Activated T-cell treated with anti-CD3 and anti-CD28 coated beads for 4 hours (primary cell): ENCODE results near the gene CDHR5.

Source experiments
- DNase-seq: peaks from one replicate; pipeline ENCODE4 v3.0.0-alpha.2; 2020

CDHR5 gene

GRCh38 chr11:643849-644738 lies 19.3 kb upstream of the CDHR5 start:
- no peak for DNase-seq

GRCh38 chr11:643366-643765 lies 18.6 kb upstream of the CDHR5 start:
- DNase-seq: no peak

GRCh38 chr11:641806-642370 lies 17.1 kb upstream of the CDHR5 start:
- DNase-seq: no peak

- DNase-seq: no peak
These were observed 15.4 kb upstream of the CDHR5 start for GRCh38 chr11:640021-640706.

GRCh38 chr11:639332-639955 lies 14.7 kb upstream of the CDHR5 start:
- DNase-seq: no peak

GRCh38 chr11:638631-639331 lies 14.0 kb upstream of the CDHR5 start:
- DNase-seq: no peak

- no peak for DNase-seq
These were observed 13.1 kb upstream of the CDHR5 start for GRCh38 chr11:637593-638521.

- no peak for DNase-seq
These were observed 12.5 kb upstream of the CDHR5 start for GRCh38 chr11:637333-637592.

- DNase-seq: no peak
These were observed 12.0 kb upstream of the CDHR5 start, which contains the start of gene DRD4 for GRCh38 chr11:636511-637332. DRD4 (plus strand) TSS chr11:637269; CDS start chr11:637305, 36 bp downstream.

- DNase-seq: no peak
These were observed 11.3 kb upstream of the CDHR5 start for GRCh38 chr11:635945-636510.

- no peak for DNase-seq
These were observed 6.1 kb upstream of the CDHR5 start for GRCh38 chr11:630871-631270.

- DNase-seq: no peak
These were observed 4.5 kb upstream of the CDHR5 start for GRCh38 chr11:629237-629583.

GRCh38 chr11:628056-628455 lies 3.3 kb upstream of the CDHR5 start:
- no peak for DNase-seq

GRCh38 chr11:627308-627576 lies 2.5 kb upstream of the CDHR5 start:
- DNase-seq: no peak

GRCh38 chr11:626475-627307 lies 1.9 kb upstream of the CDHR5 start, which contains the start of gene SCT:
SCT (minus strand) TSS chr11:627181; CDS start chr11:627143, 38 bp downstream.
- DNase-seq: no peak

GRCh38 chr11:625636-626268 lies 997 bp upstream of the CDHR5 start:
- no peak for DNase-seq

- DNase-seq: no peak
These were observed 603 bp downstream of the CDHR5 start for GRCh38 chr11:623999-624704.

GRCh38 chr11:623349-623869 lies 1.3 kb downstream of the CDHR5 start:
- no peak for DNase-seq
